HepG2 (cell line): ENCODE data around the gene RPL6. TPM values are rescaled to one million over a fixed set of nuclear protein-coding genes. Genes with fewer than 3 reads are reported as not detected.

ENCODE experiments used
- ATAC-seq: fragments of 200-7000 bp; cut with Tn5 transposase; 3 replicates; pipeline ENCODE4 v1.9.1; 2020; ENCODE audit warnings: mild to moderate bottlenecking, moderate library complexity
- BruUV-seq: library from RNA; stranded (reverse); fragments of 400-500 nt; replicated peaks from 2 replicates; lab custom pipeline; 2021; lab: Mats Ljungman, UMichigan
- CTCF ChIA-PET: fragments of 300-600 bp; formaldehyde crosslinking; extraction: SDS; loops from one replicate; lab custom pipeline; 2021; ENCODE audit warnings: low total read pairs, inconsistent platforms, low intra/inter-chr PET ratio; lab: Yijun Ruan, JAX
- POLR2A ChIA-PET: fragments of 350-600 bp; sonication (Branson Sonifier 250); formaldehyde crosslinking; loops from one replicate; lab custom pipeline; 2020; ENCODE audit warnings: antibody characterized with exemption, inconsistent platforms; lab: Yijun Ruan, JAX
- DNase-seq: peaks from one replicate; pipeline ENCODE4 v3.0.0-alpha.2; 2015; ENCODE audit warnings: low spot score
- FAIRE-seq: peaks from 3 replicates; lab custom pipeline; 2011; peaks lifted over from hg19 to GRCh38; lab: Jason Lieb, UNC
- H2AFZ ChIP-seq: one replicate; pipeline ENCODE4 v1.6.1; 2011; ENCODE audit warnings: low read length, inconsistent platforms
- H3K27ac ChIP-seq: fragments of 300-600 bp; 3 replicates; pipeline ENCODE4 v1.8.0; 2011; ENCODE audit warnings: mixed run types, mild to moderate bottlenecking, mixed read lengths, low read length, inconsistent platforms; ENCODE audit not compliant: insufficient read depth; ENCODE audit errors: extremely low read length
- H3K27me3 ChIP-seq, 2 experiments: fragments of 200-600 bp in 1 of 2; 2 replicates in 1 of 2; 3 replicates in 1 of 2; pipeline versions ENCODE4 v1.6.0 to v1.8.0; 2011; ENCODE audit warnings: low read length in 2 of 2, mild to moderate bottlenecking in 2 of 2, moderate library complexity in 2 of 2, inconsistent platforms in 1 of 2; ENCODE audit not compliant: insufficient read depth in 2 of 2, control insufficient read depth in 1 of 2
- H3K36me3 ChIP-seq, 2 experiments: fragments of 200-600 bp in 1 of 2; replicated peaks in 1 of 2; 2 replicates in 1 of 2; 3 replicates in 1 of 2; pipeline versions ENCODE4 v1.5.1 to v1.8.0; 2011; ENCODE audit warnings: low read length in 2 of 2, inconsistent platforms in 1 of 2; ENCODE audit not compliant: insufficient read depth in 2 of 2, control insufficient read depth in 1 of 2
- H3K4me1 ChIP-seq: 2 replicates; pipeline ENCODE4 v1.5.1; 2012; ENCODE audit warnings: low read length, inconsistent platforms; ENCODE audit not compliant: insufficient read depth
- H3K4me2 ChIP-seq: 2 replicates; pipeline ENCODE4 v1.6.0; 2011; ENCODE audit warnings: low read depth, low read length, inconsistent platforms
- H3K4me3 ChIP-seq, 3 experiments: fragments of 200-600 bp in 1 of 3; sonication (generic), shearing (Covaris generic) in 1 of 3; replicated peaks in 1 of 3; 2 replicates each; pipeline ENCODE4 v1.5.1; 2011 to 2016; ENCODE audit warnings: low read length in 3 of 3, inconsistent platforms in 2 of 3, low read depth in 2 of 3, mild to moderate bottlenecking in 2 of 3, control low read depth in 1 of 3, mixed read lengths in 1 of 3; ENCODE audit not compliant: insufficient read depth in 1 of 3
- H3K79me2 ChIP-seq: one replicate; pipeline ENCODE4 v1.6.1; 2011; ENCODE audit warnings: low read length, inconsistent platforms; ENCODE audit not compliant: insufficient read depth
- H3K9ac ChIP-seq: 2 replicates; pipeline ENCODE4 v1.6.0; 2011; ENCODE audit warnings: mild to moderate bottlenecking, low read depth, low read length, inconsistent platforms; ENCODE audit not compliant: insufficient read depth
- H3K9me3 ChIP-seq: 2 replicates; pipeline ENCODE4 v1.5.1; 2012; ENCODE audit warnings: mild to moderate bottlenecking, low read length
- H4K20me1 ChIP-seq: 2 replicates; pipeline ENCODE4 v1.6.0; 2011; ENCODE audit warnings: inconsistent platforms, mild to moderate bottlenecking, low read length, moderate library complexity; ENCODE audit not compliant: insufficient read depth
- ERF ChIP-seq: IDR thresholded peaks from 2 replicates; pipeline ENCODE4 v1.6.1; 2018; ENCODE audit warnings: missing biosample characterization, missing genetic modification reagents
- MTF2 ChIP-seq: sonication (generic); formaldehyde crosslinking; IDR thresholded peaks from 2 replicates; pipeline ENCODE4 v1.5.0; 2020; ENCODE audit warnings: missing genetic modification reagents, borderline replicate concordance
- REL ChIP-seq: sonication (generic); formaldehyde crosslinking; conservative IDR thresholded peaks from 2 replicates; pipeline ENCODE4 v1.8.0; 2022; ENCODE audit warnings: mild to moderate bottlenecking, missing genetic modification reagents, moderate library complexity
- SETDB1 ChIP-seq: sonication (generic); formaldehyde crosslinking; IDR thresholded peaks from 2 replicates; pipeline ENCODE4 v1.5.1; 2020; ENCODE audit warnings: missing genetic modification reagents, mild to moderate bottlenecking, borderline replicate concordance
- SOX13 ChIP-seq, 3 experiments: fragments of 450-650 bp in 1 of 3; sonication (generic) in 1 of 3; formaldehyde crosslinking in 1 of 3; IDR thresholded peaks in 2 of 3; conservative IDR thresholded peaks in 1 of 3; 2 replicates each; pipeline versions ENCODE4 v1.5.0 to v1.6.1; 2016 to 2020; ENCODE audit warnings: antibody characterized with exemption in 1 of 3, mild to moderate bottlenecking in 1 of 3, missing compliant biosample characterization in 1 of 3, missing genetic modification reagents in 1 of 3, moderate library complexity in 1 of 3
- ZBTB34 ChIP-seq: sonication (generic); formaldehyde crosslinking; IDR thresholded peaks from 2 replicates; pipeline ENCODE4 v1.8.0; 2022; ENCODE audit warnings: mild to moderate bottlenecking, missing genetic modification reagents
- ZFP82 ChIP-seq: sonication (generic); formaldehyde crosslinking; IDR thresholded peaks from 2 replicates; pipeline ENCODE4 v1.5.1; 2020; ENCODE audit warnings: mild to moderate bottlenecking, missing genetic modification reagents, borderline replicate concordance
- ZNF251 ChIP-seq: sonication (generic); formaldehyde crosslinking; IDR thresholded peaks from 2 replicates; pipeline ENCODE4 v1.9.0; 2021; ENCODE audit warnings: mild to moderate bottlenecking, missing genetic modification reagents
- ZNF326 ChIP-seq: sonication (generic); formaldehyde crosslinking; IDR thresholded peaks from 2 replicates; pipeline ENCODE4 v1.4.0; 2020; ENCODE audit warnings: missing genetic modification reagents, borderline replicate concordance
- ZNF670 ChIP-seq: sonication (generic); formaldehyde crosslinking; IDR thresholded peaks from 2 replicates; pipeline ENCODE4 v1.8.0; 2022; ENCODE audit warnings: mild to moderate bottlenecking, missing genetic modification reagents, borderline replicate concordance
- ZNF713 ChIP-seq: sonication (generic); formaldehyde crosslinking; IDR thresholded peaks from 2 replicates; pipeline ENCODE4 v1.4.0; 2020; ENCODE audit warnings: mild to moderate bottlenecking, missing genetic modification reagents
- WGBS: methylation state at CpG from one replicate; pipeline ENCODE4 v1.1.6; 2017; ENCODE audit warnings: low lambda C conversion rate; 5-methylcytosine and 5-hydroxymethylcytosine counted together
- in situ Hi-C: cut with HindIII; loops from 2 replicates; pipeline ENCODE4 v1.10.0; 2017; ENCODE audit warnings: low pct_unique_long_range_greater_than_20kb; ENCODE audit not compliant: extremely low pct_ligation_motif_present
- intact Hi-C: fragments of 100-400 bp; cut with micrococcal nuclease; formaldehyde crosslinking; loops from one replicate; pipeline ENCODE4 v1.10.0; 2022; ENCODE audit not compliant: unreplicated experiment
- polyA plus RNA-seq, 8 experiments: library from polyadenylated mRNA; depleted of rRNA in 3 of 8; stranded (reverse) in 7 of 8; unstranded in 1 of 8; fragments of >200 nt; fragmentation: Illumina TruSeq in 4 of 8; extraction: Trizol in 4 of 8; gene quantifications; 2 replicates each; pipeline versions ENCODE4 v1.2.1 to v1.2.3, GENCODE V29; 2011 to 2016; ENCODE audit warnings: low read depth in 4 of 8, missing spikeins in 1 of 8, mixed read lengths in 1 of 8; ENCODE audit not compliant: insufficient read depth in 1 of 8
- total RNA-seq, 5 experiments: library from RNA; depleted of rRNA; stranded (reverse); fragments of >200 nt; fragmentation: Illumina TruSeq; extraction: Trizol; gene quantifications; 2 replicates each; pipeline ENCODE4 v1.2.3, GENCODE V29; 2016; ENCODE audit warnings: low read depth in 1 of 5
- TF ChIP-seq, protein P1 (sequence below): sonication (generic); formaldehyde crosslinking; conservative IDR thresholded peaks from 2 replicates; pipeline ENCODE4 v1.8.1; 2023; ENCODE audit warnings: missing genetic modification reagents
- TF ChIP-seq, protein P2 (sequence below): sonication (generic); formaldehyde crosslinking; IDR thresholded peaks from 2 replicates; pipeline ENCODE4 v1.5.0; 2020; ENCODE audit warnings: mild to moderate bottlenecking, missing genetic modification reagents, borderline replicate concordance
- TF ChIP-seq, protein P3 (sequence below): sonication (generic); formaldehyde crosslinking; IDR thresholded peaks from 2 replicates; pipeline ENCODE4 v1.8.1; 2023; ENCODE audit warnings: mild to moderate bottlenecking, missing genetic modification reagents

RPL6 gene
- total and polyA plus RNA-seq, 2 of the 13 experiments (the other 11 are each of a cell fraction or from before 2014, with no cell fraction given): 1,551 to 1,719 TPM

GRCh38 chr12:112408621-112409020 is 784 bp downstream of the RPL6 start:
- no peak for ATAC-seq
- Histone ChIP-seq H3K36me3 (peaks cover 11 to 39% of the 10 kb centered on the region in 2 experiments), H3K9me3 (no peaks in the 10 kb centered on the region), H4K20me1 (peaks cover 20% of the 10 kb centered on the region), H3K4me1 (peaks cover 37% of the 10 kb centered on the region), H2AFZ (no peak overlapping the region), H3K27me3 (no peaks in the 10 kb centered on the region; a peak in 1 of 5 replicates), H3K9ac (peak overlapping the region; percentile 96), H3K4me3 (peak overlapping the region; percentile 89 to 92 (median 91)), H3K27ac (peak overlapping the region; percentile 94), H3K79me2 (peaks cover 28% of the 10 kb centered on the region), H3K4me2 (peak overlapping the region; percentile 70)
- in situ Hi-C loops: no loop called here
- POLR2A ChIA-PET: no interaction called here
- WGBS: 7% methylated on average over 5 of the region's 5 CpGs
- no peak for FAIRE-seq
- CTCF ChIA-PET: no interaction called here
- DNase-seq: no peak
- intact Hi-C loops: no loop called here
- TF ChIP-seq ZNF713 (CRISPR knock-in tag): no peak
- 0 out of 2 replicates have a peak, but pooled peaks have one; percentile 7 for TF ChIP-seq REL (CRISPR knock-in tag)
- TF ChIP-seq ZNF326 (CRISPR knock-in tag): no peak
- 0 out of 2 replicates have a peak, but pooled peaks have one; percentile 6 for TF ChIP-seq ZFP82
- TF ChIP-seq, protein P1, sequence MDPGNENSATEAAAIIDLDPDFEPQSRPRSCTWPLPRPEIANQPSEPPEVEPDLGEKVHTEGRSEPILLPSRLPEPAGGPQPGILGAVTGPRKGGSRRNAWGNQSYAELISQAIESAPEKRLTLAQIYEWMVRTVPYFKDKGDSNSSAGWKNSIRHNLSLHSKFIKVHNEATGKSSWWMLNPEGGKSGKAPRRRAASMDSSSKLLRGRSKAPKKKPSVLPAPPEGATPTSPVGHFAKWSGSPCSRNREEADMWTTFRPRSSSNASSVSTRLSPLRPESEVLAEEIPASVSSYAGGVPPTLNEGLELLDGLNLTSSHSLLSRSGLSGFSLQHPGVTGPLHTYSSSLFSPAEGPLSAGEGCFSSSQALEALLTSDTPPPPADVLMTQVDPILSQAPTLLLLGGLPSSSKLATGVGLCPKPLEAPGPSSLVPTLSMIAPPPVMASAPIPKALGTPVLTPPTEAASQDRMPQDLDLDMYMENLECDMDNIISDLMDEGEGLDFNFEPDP (CRISPR knock-in tag): 0 out of 2 replicates have a peak, but pooled peaks have one; percentile 37
- TF ChIP-seq ERF (CRISPR knock-in tag): no peak
- no peak for TF ChIP-seq ZBTB34 (CRISPR knock-in tag)
- TF ChIP-seq, protein P2, sequence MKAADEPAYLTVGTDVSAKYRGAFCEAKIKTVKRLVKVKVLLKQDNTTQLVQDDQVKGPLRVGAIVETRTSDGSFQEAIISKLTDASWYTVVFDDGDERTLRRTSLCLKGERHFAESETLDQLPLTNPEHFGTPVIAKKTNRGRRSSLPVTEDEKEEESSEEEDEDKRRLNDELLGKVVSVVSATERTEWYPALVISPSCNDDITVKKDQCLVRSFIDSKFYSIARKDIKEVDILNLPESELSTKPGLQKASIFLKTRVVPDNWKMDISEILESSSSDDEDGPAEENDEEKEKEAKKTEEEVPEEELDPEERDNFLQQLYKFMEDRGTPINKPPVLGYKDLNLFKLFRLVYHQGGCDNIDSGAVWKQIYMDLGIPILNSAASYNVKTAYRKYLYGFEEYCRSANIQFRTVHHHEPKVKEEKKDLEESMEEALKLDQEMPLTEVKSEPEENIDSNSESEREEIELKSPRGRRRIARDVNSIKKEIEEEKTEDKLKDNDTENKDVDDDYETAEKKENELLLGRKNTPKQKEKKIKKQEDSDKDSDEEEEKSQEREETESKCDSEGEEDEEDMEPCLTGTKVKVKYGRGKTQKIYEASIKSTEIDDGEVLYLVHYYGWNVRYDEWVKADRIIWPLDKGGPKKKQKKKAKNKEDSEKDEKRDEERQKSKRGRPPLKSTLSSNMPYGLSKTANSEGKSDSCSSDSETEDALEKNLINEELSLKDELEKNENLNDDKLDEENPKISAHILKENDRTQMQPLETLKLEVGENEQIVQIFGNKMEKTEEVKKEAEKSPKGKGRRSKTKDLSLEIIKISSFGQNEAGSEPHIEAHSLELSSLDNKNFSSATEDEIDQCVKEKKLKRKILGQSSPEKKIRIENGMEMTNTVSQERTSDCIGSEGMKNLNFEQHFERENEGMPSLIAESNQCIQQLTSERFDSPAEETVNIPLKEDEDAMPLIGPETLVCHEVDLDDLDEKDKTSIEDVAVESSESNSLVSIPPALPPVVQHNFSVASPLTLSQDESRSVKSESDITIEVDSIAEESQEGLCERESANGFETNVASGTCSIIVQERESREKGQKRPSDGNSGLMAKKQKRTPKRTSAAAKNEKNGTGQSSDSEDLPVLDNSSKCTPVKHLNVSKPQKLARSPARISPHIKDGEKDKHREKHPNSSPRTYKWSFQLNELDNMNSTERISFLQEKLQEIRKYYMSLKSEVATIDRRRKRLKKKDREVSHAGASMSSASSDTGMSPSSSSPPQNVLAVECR (CRISPR knock-in tag): no peak
- TF ChIP-seq ZNF251 (CRISPR knock-in tag): no peak
- TF ChIP-seq MTF2 (CRISPR knock-in tag): no peak
- TF ChIP-seq, protein P3, sequence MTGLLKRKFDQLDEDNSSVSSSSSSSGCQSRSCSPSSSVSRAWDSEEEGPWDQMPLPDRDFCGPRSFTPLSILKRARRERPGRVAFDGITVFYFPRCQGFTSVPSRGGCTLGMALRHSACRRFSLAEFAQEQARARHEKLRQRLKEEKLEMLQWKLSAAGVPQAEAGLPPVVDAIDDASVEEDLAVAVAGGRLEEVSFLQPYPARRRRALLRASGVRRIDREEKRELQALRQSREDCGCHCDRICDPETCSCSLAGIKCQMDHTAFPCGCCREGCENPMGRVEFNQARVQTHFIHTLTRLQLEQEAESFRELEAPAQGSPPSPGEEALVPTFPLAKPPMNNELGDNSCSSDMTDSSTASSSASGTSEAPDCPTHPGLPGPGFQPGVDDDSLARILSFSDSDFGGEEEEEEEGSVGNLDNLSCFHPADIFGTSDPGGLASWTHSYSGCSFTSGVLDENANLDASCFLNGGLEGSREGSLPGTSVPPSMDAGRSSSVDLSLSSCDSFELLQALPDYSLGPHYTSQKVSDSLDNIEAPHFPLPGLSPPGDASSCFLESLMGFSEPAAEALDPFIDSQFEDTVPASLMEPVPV (CRISPR knock-in tag): 0 out of 2 replicates have a peak, but pooled peaks have one; percentile 10
- no peak for TF ChIP-seq SETDB1 (CRISPR knock-in tag)
- TF ChIP-seq ZNF670 (CRISPR knock-in tag): 0 out of 2 replicates have a peak, but pooled peaks have one; percentile 8
- TF ChIP-seq SOX13 (IDR thresholded peaks at IDR 0.05): no peak
- TF ChIP-seq SOX13 (CRISPR knock-in tag; conservative IDR thresholded peaks at IDR 0.05 in 1 of 2, IDR thresholded peaks at IDR 0.05 in 1 of 2): no peak
- BruUV-seq: no TSS peak
